Keratinocyte (primary cell): Measurements from ENCODE around the gene GUCY1A1. TPM values are rescaled to one million over a fixed set of nuclear protein-coding genes. Genes with fewer than 3 reads are reported as not detected.

Experiments used
- DNase-seq: peaks from one replicate; pipeline ENCODE4 v3.0.0-alpha.2; 2011; ENCODE audit warnings: low read depth, missing footprints, low spot score
- FAIRE-seq: peaks from 2 replicates; lab custom pipeline; 2011; peaks lifted over from hg19 to GRCh38; lab: Jason Lieb, UNC
- H2AFZ ChIP-seq: 2 replicates; pipeline ENCODE4 v1.6.0; 2012; ENCODE audit warnings: low read length, control low read depth, inconsistent platforms; ENCODE audit not compliant: control insufficient read depth
- H3K27ac ChIP-seq: 2 replicates; pipeline ENCODE4 v1.5.1; 2011; ENCODE audit warnings: low read length; ENCODE audit not compliant: control insufficient read depth, insufficient read depth
- H3K27me3 ChIP-seq: 3 replicates; pipeline ENCODE4 v1.6.0; 2011; ENCODE audit warnings: low read length; ENCODE audit not compliant: control insufficient read depth, insufficient read depth; ENCODE audit errors: extremely low read depth
- H3K36me3 ChIP-seq, 2 experiments: 2 replicates in 1 of 2; 3 replicates in 1 of 2; pipeline ENCODE4 v1.5.1; 2011; ENCODE audit warnings: low read length in 2 of 2, mild to moderate bottlenecking in 1 of 2; ENCODE audit not compliant: control insufficient read depth in 2 of 2, insufficient read depth in 2 of 2; ENCODE audit errors: extremely low read depth in 1 of 2
- H3K4me1 ChIP-seq: 3 replicates; pipeline ENCODE4 v1.5.1; 2011; ENCODE audit warnings: low read length; ENCODE audit not compliant: control insufficient read depth, insufficient read depth; ENCODE audit errors: extremely low read depth
- H3K4me2 ChIP-seq: 3 replicates; pipeline ENCODE4 v1.6.0; 2011; ENCODE audit warnings: low read depth, low read length; ENCODE audit not compliant: control insufficient read depth, insufficient read depth; ENCODE audit errors: extremely low read depth
- H3K4me3 ChIP-seq, 3 experiments: fragments of 200-600 bp in 1 of 3; sonication (generic) in 1 of 3; 2 replicates in 2 of 3; 3 replicates in 1 of 3; pipeline ENCODE4 v1.5.1; 2011 to 2016; ENCODE audit warnings: low read length in 3 of 3, mild to moderate bottlenecking in 3 of 3, control low read depth in 2 of 3, inconsistent platforms in 1 of 3, low read depth in 1 of 3, mixed read lengths in 1 of 3, mixed run types in 1 of 3, moderate library complexity in 1 of 3; ENCODE audit not compliant: control insufficient read depth in 2 of 3, insufficient read depth in 2 of 3; ENCODE audit errors: extremely low read depth in 1 of 3
- H3K79me2 ChIP-seq: 2 replicates; pipeline ENCODE4 v1.6.0; 2012; ENCODE audit warnings: low read length; ENCODE audit not compliant: control insufficient read depth, insufficient read depth
- H3K9ac ChIP-seq: 3 replicates; pipeline ENCODE4 v1.6.0; 2011; ENCODE audit warnings: low read length; ENCODE audit not compliant: control insufficient read depth, insufficient read depth; ENCODE audit errors: extremely low read depth
- H3K9me1 ChIP-seq: 3 replicates; pipeline ENCODE4 v1.6.0; 2011; ENCODE audit warnings: low read length; ENCODE audit not compliant: control insufficient read depth, insufficient read depth; ENCODE audit errors: extremely low read depth
- H3K9me3 ChIP-seq: 2 replicates; pipeline ENCODE4 v1.5.1; 2012; ENCODE audit warnings: low read depth, low read length; ENCODE audit not compliant: control insufficient read depth
- H4K20me1 ChIP-seq: 3 replicates; pipeline ENCODE4 v1.6.0; 2011; ENCODE audit warnings: low read length; ENCODE audit not compliant: control insufficient read depth, insufficient read depth; ENCODE audit errors: extremely low read depth
- EZH2 ChIP-seq: IDR thresholded peaks from one replicate; pipeline ENCODE4 v1.6.1; 2012; ENCODE audit warnings: inconsistent platforms, mild to moderate bottlenecking, low read length, moderate library complexity
- dilution Hi-C: fragments of 300-500 bp; cut with MboI; formaldehyde crosslinking; loops from one replicate; pipeline ENCODE4 v1.7.0; 2020; ENCODE audit warnings: low sequenced_read_pairs; ENCODE audit not compliant: extremely low pct_ligation_motif_present
- polyA plus RNA-seq, 5 experiments: library from polyadenylated mRNA; depleted of rRNA in 3 of 5; stranded (reverse) in 3 of 5; stranded (forward) in 1 of 5; unstranded in 1 of 5; fragments of >200 nt; gene quantifications; 1 replicate in 1 of 5; 2 replicates in 3 of 5; 3 replicates in 1 of 5; pipeline versions ENCODE4 v1.2.1 to v1.2.3, GENCODE V29; 2011 to 2012; ENCODE audit warnings: missing spikeins in 2 of 5, low read depth in 1 of 5, low replicate concordance in 1 of 5
- TF ChIP-seq, protein P1 (sequence below), 3 experiments: IDR thresholded peaks in 1 of 3; conservative IDR thresholded peaks in 1 of 3; optimal IDR thresholded peaks in 1 of 3; 2 replicates in 2 of 3; 3 replicates in 1 of 3; pipeline versions ENCODE3 to v1.5.1; 2011; ENCODE audit warnings: low read length in 3 of 3, mild to moderate bottlenecking in 3 of 3, moderate library complexity in 2 of 3, control low read depth in 1 of 3, inconsistent platforms in 1 of 3; ENCODE audit not compliant: insufficient read depth in 2 of 3; ENCODE audit errors: extremely low read depth in 1 of 3

Gene GUCY1A1
- polyA plus RNA-seq, 1 donor (not counting 4 experiments of a cell fraction or from before 2014, with no cell fraction given) = 0.05 TPM

DNA sequence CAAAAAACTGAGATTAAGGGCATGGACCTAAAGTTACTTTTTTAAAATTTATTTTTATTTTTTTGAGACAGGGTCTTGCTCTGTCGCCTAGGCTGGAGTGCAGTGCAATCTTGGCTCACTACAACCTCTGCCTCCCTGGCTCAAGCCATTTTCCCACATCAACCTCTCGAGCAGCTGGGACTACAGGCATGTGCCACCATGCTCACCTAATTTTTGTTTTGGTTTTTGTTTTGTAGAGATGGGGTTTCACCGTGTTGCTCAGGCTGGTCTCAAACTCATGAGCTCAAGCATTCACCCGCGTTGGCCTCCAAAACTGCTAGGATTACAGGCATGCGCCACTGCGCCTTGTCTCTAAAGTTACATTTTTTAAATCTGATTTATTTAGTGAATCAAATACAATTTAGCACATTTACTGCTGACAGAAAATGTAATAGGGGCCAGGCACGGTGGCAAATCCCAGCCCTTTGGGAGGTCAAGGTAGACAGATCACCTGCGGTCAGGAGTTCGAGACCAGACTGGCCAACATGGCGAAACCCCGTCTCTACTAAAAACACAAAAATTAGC, 38.3 kb downstream of the GUCY1A1 start:
- no peak for FAIRE-seq
- TF ChIP-seq, protein P1, sequence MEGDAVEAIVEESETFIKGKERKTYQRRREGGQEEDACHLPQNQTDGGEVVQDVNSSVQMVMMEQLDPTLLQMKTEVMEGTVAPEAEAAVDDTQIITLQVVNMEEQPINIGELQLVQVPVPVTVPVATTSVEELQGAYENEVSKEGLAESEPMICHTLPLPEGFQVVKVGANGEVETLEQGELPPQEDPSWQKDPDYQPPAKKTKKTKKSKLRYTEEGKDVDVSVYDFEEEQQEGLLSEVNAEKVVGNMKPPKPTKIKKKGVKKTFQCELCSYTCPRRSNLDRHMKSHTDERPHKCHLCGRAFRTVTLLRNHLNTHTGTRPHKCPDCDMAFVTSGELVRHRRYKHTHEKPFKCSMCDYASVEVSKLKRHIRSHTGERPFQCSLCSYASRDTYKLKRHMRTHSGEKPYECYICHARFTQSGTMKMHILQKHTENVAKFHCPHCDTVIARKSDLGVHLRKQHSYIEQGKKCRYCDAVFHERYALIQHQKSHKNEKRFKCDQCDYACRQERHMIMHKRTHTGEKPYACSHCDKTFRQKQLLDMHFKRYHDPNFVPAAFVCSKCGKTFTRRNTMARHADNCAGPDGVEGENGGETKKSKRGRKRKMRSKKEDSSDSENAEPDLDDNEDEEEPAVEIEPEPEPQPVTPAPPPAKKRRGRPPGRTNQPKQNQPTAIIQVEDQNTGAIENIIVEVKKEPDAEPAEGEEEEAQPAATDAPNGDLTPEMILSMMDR (optimal IDR thresholded peaks at IDR 0.05 in 1 of 3, IDR thresholded peaks at IDR 0.05 in 1 of 3, conservative IDR thresholded peaks at IDR 0.05 in 1 of 3; ENCODE audit: extremely low read depth in 1 of 3, insufficient read depth in 2 of 3, low read length in 3 of 3) = no peak
- no peak for TF ChIP-seq EZH2

DNA sequence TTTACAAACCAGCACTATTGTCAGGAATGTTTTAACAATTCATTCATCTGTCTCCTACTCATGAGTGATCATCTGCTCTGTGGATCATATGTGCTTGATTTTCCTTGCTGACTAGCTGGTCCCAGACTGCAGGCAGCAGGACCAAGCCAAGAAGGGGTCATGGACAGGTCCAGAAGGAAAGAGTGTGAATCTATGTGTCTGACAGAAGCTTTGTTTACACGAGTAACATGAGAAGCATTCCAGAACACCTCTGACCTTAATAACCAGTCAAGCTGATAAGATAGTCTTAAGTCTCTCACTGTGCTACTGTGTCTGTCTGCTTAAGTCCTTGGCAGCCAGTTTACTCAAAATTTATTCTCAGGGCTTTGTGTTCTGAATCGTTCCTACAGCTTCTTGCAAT, 39.0 kb downstream of the GUCY1A1 start:
- Histone ChIP-seq H3K27ac (no peak overlapping the region), H3K36me3 (no peaks in the 10 kb centered on the region), H4K20me1 (no peaks in the 10 kb centered on the region), H3K27me3 (no peaks in the 10 kb centered on the region), H3K79me2 (no peaks in the 10 kb centered on the region), H3K9me1 (no peaks in the 10 kb centered on the region), H3K4me2 (no peak overlapping the region), H3K9me3 (no peaks in the 10 kb centered on the region), H2AFZ (no peak overlapping the region), H3K4me3 (no peak overlapping the region), H3K4me1 (no peaks in the 10 kb centered on the region), H3K9ac (no peak overlapping the region)
- dilution Hi-C loops = no loop called here
- no peak for FAIRE-seq
- TF ChIP-seq, protein P1 (optimal IDR thresholded peaks at IDR 0.05 in 1 of 3, IDR thresholded peaks at IDR 0.05 in 1 of 3, conservative IDR thresholded peaks at IDR 0.05 in 1 of 3; ENCODE audit: extremely low read depth in 1 of 3, insufficient read depth in 2 of 3, low read length in 3 of 3) = no peak
- TF ChIP-seq EZH2 = no peak
- DNase-seq = no peak

More for the DNA sequence above, 38.3 kb downstream of the GUCY1A1 start:
- H3K27me3 ChIP-seq = no peaks in the 10 kb centered on the region
- no peak overlapping the region for H3K4me2 ChIP-seq
- H3K9me3 ChIP-seq = no peaks in the 10 kb centered on the region
- H3K36me3 ChIP-seq = no peaks in the 10 kb centered on the region
- no peaks in the 10 kb centered on the region for H3K79me2 ChIP-seq
- no peak for DNase-seq
- H3K27ac ChIP-seq = no peak overlapping the region
- no peaks in the 10 kb centered on the region for H3K4me1 ChIP-seq
- H4K20me1 ChIP-seq = no peaks in the 10 kb centered on the region
- no peak overlapping the region for H3K9ac ChIP-seq
- no peak overlapping the region for H3K4me3 ChIP-seq
- H3K9me1 ChIP-seq = no peaks in the 10 kb centered on the region
- dilution Hi-C loops = no loop called here
- H2AFZ ChIP-seq = no peak overlapping the region
